Neural cell (in vitro differentiated cells): ENCODE data around the gene PTPRD.

Experiments used
- EP300 ChIP-seq: fragments of 450-650 bp; conservative IDR thresholded peaks from 2 replicates; pipeline ENCODE4 v1.6.1; 2014; ENCODE audit warnings: antibody characterized with exemption, mild to moderate bottlenecking, moderate library complexity; ENCODE audit not compliant: poor library complexity, severe bottlenecking
- EZH2 ChIP-seq: fragments of 200-600, 300-800 bp; shearing (Covaris generic), sonication (generic); IDR thresholded peaks from 2 replicates; pipeline ENCODE4 v1.6.1; 2014; ENCODE audit warnings: antibody characterized with exemption, low read length, borderline replicate concordance, mild to moderate bottlenecking; ENCODE audit not compliant: insufficient read depth, poor library complexity, severe bottlenecking
- MXI1 ChIP-seq: fragments of 450-650 bp; conservative IDR thresholded peaks from 2 replicates; pipeline ENCODE4 v1.6.1; 2014; ENCODE audit warnings: antibody characterized with exemption, mild to moderate bottlenecking; ENCODE audit not compliant: poor library complexity, severe bottlenecking
- POLR2AphosphoS5 ChIP-seq: IDR thresholded peaks from 2 replicates; pipeline ENCODE4 v1.6.1; 2012
- RAD21 ChIP-seq: fragments of 450-650 bp; conservative IDR thresholded peaks from 2 replicates; pipeline ENCODE4 v1.6.1; 2014; ENCODE audit warnings: antibody characterized with exemption, mild to moderate bottlenecking, moderate library complexity
- REST ChIP-seq: IDR thresholded peaks from 2 replicates; pipeline ENCODE4 v1.6.1; 2012; ENCODE audit warnings: borderline replicate concordance
- SMC3 ChIP-seq: fragments of 450-650 bp; conservative IDR thresholded peaks from 2 replicates; pipeline ENCODE4 v1.6.1; 2014; ENCODE audit warnings: antibody characterized with exemption, mild to moderate bottlenecking, moderate library complexity; ENCODE audit not compliant: poor library complexity
- TAF1 ChIP-seq: IDR thresholded peaks from 2 replicates; pipeline ENCODE4 v1.6.1; 2012; ENCODE audit warnings: low read depth
- TF ChIP-seq, protein P1 (sequence below): fragments of 450-650 bp; IDR thresholded peaks from 2 replicates; pipeline ENCODE4 v1.5.1; 2014; ENCODE audit warnings: antibody characterized with exemption, mild to moderate bottlenecking, moderate library complexity; ENCODE audit not compliant: poor library complexity, severe bottlenecking

- no peak for TF ChIP-seq EP300
- no peak for TF ChIP-seq EZH2
- no peak for TF ChIP-seq MXI1
- TF ChIP-seq POLR2AphosphoS5, result no peak
- TF ChIP-seq, protein P1, sequence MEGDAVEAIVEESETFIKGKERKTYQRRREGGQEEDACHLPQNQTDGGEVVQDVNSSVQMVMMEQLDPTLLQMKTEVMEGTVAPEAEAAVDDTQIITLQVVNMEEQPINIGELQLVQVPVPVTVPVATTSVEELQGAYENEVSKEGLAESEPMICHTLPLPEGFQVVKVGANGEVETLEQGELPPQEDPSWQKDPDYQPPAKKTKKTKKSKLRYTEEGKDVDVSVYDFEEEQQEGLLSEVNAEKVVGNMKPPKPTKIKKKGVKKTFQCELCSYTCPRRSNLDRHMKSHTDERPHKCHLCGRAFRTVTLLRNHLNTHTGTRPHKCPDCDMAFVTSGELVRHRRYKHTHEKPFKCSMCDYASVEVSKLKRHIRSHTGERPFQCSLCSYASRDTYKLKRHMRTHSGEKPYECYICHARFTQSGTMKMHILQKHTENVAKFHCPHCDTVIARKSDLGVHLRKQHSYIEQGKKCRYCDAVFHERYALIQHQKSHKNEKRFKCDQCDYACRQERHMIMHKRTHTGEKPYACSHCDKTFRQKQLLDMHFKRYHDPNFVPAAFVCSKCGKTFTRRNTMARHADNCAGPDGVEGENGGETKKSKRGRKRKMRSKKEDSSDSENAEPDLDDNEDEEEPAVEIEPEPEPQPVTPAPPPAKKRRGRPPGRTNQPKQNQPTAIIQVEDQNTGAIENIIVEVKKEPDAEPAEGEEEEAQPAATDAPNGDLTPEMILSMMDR, result no peak
- no peak for TF ChIP-seq SMC3
- no peak for TF ChIP-seq TAF1
- no peak for TF ChIP-seq RAD21
- no peak for TF ChIP-seq REST
Observed at GRCh38 chr9:8419596-8420275, 2193.1 kb downstream of the PTPRD start.
